Erythroblast (primary cell): ENCODE data around the gene KIF1B.

Experiments used
- DNase-seq, 2 experiments: peaks; one replicate each; lab custom pipeline; 2025; lab: John Stamatoyannopoulos, UW
- GATA1 ChIP-seq: IDR thresholded peaks from 2 replicates; pipeline ENCODE4 v1.6.1; 2011; ENCODE audit warnings: low read depth, mild to moderate bottlenecking, control low read depth, low read length, moderate library complexity
- POLR2A ChIP-seq: IDR thresholded peaks from 2 replicates; pipeline ENCODE4 v1.6.1; 2011; ENCODE audit warnings: mild to moderate bottlenecking, low read length

Gene KIF1B

DNA sequence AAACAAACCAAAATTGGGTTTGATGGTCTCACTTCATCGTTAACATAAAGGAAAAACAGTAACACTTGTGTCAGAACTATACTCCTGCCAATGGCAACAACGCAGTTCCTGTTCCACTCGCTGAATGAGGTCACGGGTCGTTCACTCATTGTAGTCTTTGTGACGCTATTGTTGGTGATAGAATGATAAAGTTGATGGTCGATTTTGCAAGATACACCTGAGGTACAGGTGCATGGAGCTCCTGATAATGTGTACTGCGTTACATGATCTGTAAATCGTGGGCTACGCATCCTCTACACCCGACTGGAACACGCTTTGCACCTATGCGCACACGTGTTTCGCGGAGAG is 219.5 kb downstream of the KIF1B start:
- TF ChIP-seq POLR2A, result no peak
- no peak for TF ChIP-seq GATA1
- no peak for DNase-seq

DNA sequence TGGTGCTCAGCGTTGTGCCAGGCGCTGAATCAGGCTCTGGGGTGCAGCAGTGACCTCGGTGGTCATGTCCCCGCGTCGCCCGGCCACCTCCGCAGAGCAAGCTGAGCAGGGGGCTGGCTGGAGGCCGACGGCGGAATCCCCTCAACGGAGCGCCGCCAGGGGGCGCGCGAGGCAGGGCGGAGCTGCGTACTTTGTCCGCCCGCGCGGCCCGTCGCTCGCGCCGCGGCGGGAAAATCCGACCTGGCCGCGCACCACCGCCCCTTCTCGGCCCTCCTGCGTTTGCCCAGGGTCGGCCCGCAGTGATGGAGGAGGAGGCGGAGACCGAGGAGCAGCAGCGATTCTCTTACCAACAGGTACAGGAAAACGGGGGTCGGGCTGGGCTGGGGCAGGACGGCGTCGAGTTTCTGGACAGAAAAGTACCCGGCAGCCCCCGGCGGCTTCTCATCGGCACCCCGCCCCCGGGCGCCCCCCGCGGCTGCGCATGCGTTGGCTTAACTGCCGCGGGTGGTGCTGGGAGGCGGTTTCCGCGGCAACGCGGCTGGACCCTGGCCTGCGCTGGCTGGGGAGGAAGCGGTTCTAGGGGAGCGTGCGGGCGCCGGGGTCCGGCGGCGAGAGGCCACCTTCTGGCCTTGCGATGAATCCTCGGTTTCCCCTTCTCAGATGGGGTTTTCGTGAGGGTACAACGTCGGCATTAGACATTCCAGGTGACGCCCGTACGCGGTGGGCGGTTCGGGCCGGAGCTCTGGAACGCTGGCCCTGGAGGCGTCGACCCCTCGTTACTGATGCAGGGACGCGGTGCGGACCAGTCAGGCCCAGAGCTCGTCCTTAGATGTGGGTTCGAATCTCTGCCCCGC is 220.1 kb downstream of the KIF1B start, which contains the start of gene CENPS:
CENPS (plus strand) TSS at position 218 of the 854 bp plus-strand sequence; CDS start at position 303, 85 bp downstream.
- TF ChIP-seq GATA1 (no peak), POLR2A (peak; percentile 73)
- DNase-seq, result peak; percentile 92 to 95
